Uterus (tissue), 2 donors: ENCODE measurements around the gene KCNQ1.

Experiments used
- POLR2A ChIP-seq, 2 donors: fragments of 450-650 bp; IDR thresholded peaks; one replicate each; pipeline ENCODE4 v1.6.1; 2016; ENCODE audit warnings: antibody characterized with exemption in 2 of 2, mild to moderate bottlenecking in 1 of 2, moderate library complexity in 1 of 2
- TF ChIP-seq, protein P1 (sequence below), 4 experiments: fragments of 200-600 bp in 2 of 4; fragments of 450-650 bp in 2 of 4; sonication (generic) in 2 of 4; IDR thresholded peaks; one replicate each; pipeline ENCODE4 v1.5.1; 2016 to 2019; ENCODE audit warnings: antibody characterized with exemption in 4 of 4, mild to moderate bottlenecking in 2 of 4, moderate library complexity in 1 of 4

- TF ChIP-seq, protein P1, sequence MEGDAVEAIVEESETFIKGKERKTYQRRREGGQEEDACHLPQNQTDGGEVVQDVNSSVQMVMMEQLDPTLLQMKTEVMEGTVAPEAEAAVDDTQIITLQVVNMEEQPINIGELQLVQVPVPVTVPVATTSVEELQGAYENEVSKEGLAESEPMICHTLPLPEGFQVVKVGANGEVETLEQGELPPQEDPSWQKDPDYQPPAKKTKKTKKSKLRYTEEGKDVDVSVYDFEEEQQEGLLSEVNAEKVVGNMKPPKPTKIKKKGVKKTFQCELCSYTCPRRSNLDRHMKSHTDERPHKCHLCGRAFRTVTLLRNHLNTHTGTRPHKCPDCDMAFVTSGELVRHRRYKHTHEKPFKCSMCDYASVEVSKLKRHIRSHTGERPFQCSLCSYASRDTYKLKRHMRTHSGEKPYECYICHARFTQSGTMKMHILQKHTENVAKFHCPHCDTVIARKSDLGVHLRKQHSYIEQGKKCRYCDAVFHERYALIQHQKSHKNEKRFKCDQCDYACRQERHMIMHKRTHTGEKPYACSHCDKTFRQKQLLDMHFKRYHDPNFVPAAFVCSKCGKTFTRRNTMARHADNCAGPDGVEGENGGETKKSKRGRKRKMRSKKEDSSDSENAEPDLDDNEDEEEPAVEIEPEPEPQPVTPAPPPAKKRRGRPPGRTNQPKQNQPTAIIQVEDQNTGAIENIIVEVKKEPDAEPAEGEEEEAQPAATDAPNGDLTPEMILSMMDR (IDR thresholded peaks at IDR 0.05), result no peak
- TF ChIP-seq POLR2A (IDR thresholded peaks at IDR 0.05), result no peak
These were observed 25.7 kb downstream of the KCNQ1 start for GRCh38 chr11:2470495-2470894.
